Thyroid gland (tissue), 4 donors: Measurements from ENCODE around the gene GARIN5A. TPM values are rescaled to one million over a fixed set of nuclear protein-coding genes. Genes with fewer than 3 reads are reported as not detected.

Experiments used
- DNase-seq, 2 donors: peaks; one replicate each; pipeline ENCODE4 v3.0.0-alpha.2; 2019
- H3K27ac ChIP-seq, 3 donors: fragments of 200-600 bp; sonication (generic); 1 replicate in 2 of 3; 2 replicates in 1 of 3; pipeline ENCODE4 v1.5.1; 2016 to 2019; ENCODE audit warnings: mild to moderate bottlenecking in 1 of 3, moderate library complexity in 1 of 3
- H3K27me3 ChIP-seq: fragments of 200-600 bp; sonication (generic); one replicate; pipeline ENCODE4 v1.5.1; 2019
- H3K36me3 ChIP-seq, 2 donors: fragments of 200-600 bp; sonication (generic); one replicate each; pipeline ENCODE4 v1.5.1; 2016 to 2019
- H3K4me1 ChIP-seq, 2 donors: fragments of 200-600 bp; sonication (generic); one replicate each; pipeline ENCODE4 v1.5.1; 2017 to 2019
- H3K4me3 ChIP-seq, 3 donors: fragments of 200-600 bp; sonication (generic); replicated peaks in 1 of 3; 1 replicate in 2 of 3; 2 replicates in 1 of 3; pipeline ENCODE4 v1.5.1; 2016; ENCODE audit warnings: mild to moderate bottlenecking in 1 of 3
- H3K9me3 ChIP-seq: fragments of 200-600 bp; sonication (generic); one replicate; pipeline ENCODE4 v1.5.1; 2017
- CTCF ChIP-seq, 6 experiments: fragments of 200-600 bp in 3 of 6; fragments of 450-650 bp in 3 of 6; sonication (generic) in 3 of 6; IDR thresholded peaks; one replicate each; pipeline ENCODE4 v1.5.1; 2016 to 2019; ENCODE audit warnings: antibody characterized with exemption in 6 of 6, mild to moderate bottlenecking in 2 of 6, inconsistent platforms in 1 of 6, moderate library complexity in 1 of 6
- POLR2A ChIP-seq, 2 donors: fragments of 450-650 bp; IDR thresholded peaks; one replicate each; pipeline ENCODE4 v1.6.1; 2017; ENCODE audit warnings: antibody characterized with exemption in 2 of 2, mild to moderate bottlenecking in 2 of 2, moderate library complexity in 1 of 2
- WGBS, 2 donors: methylation state at CpG; one replicate each; pipeline ENCODE4 v1.1.5; 2017; 5-methylcytosine and 5-hydroxymethylcytosine counted together
- intact Hi-C: fragments of 100-400 bp; cut with DNase I; formaldehyde crosslinking; loops from one replicate; pipeline ENCODE4 v1.15.1; 2023
- total RNA-seq, 4 donors: library from RNA; depleted of rRNA; stranded (reverse); fragments of >200 nt; gene quantifications; one replicate each; pipeline ENCODE4 v1.2.3, GENCODE V29; 2016

GARIN5A gene
- total RNA-seq, 4 donors from 2014 or later, result 1.4 to 8.1 (median 5.0) TPM

- no peak overlapping the region for H3K27ac ChIP-seq
- H3K4me3 ChIP-seq, result no peak overlapping the region
- H3K36me3 ChIP-seq, result peaks cover 0 to 6% of the 10 kb centered on the region in 2 donors
- peaks cover 6 to 10% of the 10 kb centered on the region in 2 donors for H3K4me1 ChIP-seq
- TF ChIP-seq CTCF (IDR thresholded peaks at IDR 0.05) (no peak), POLR2A (IDR thresholded peaks at IDR 0.05) (no peak)
- intact Hi-C loops, result no loop called here
- DNase-seq, result no peak
- 81 to 82% methylated on average over 3 of the region's 3 CpGs for WGBS, 2 donors
- no peaks in the 10 kb centered on the region for H3K27me3 ChIP-seq
- H3K9me3 ChIP-seq, result no peaks in the 10 kb centered on the region
Measured at GRCh38 chr19:50508843-50509190, 32.2 kb upstream of the GARIN5A start.

- intact Hi-C loops, result no loop called here
- H3K4me3 ChIP-seq, result no peak overlapping the region
- no peak for DNase-seq
- H3K36me3 ChIP-seq, result peaks cover 0 to 6% of the 10 kb centered on the region in 2 donors
- no peak for TF ChIP-seq CTCF (IDR thresholded peaks at IDR 0.05)
- TF ChIP-seq POLR2A (IDR thresholded peaks at IDR 0.05), result no peak
- peaks cover 12 to 15% of the 10 kb centered on the region in 2 donors for H3K4me1 ChIP-seq
- H3K27ac ChIP-seq, result no peak overlapping the region
- 93 to 99% methylated on average over 5 to 8 of the region's 8 CpGs for WGBS, 2 donors
- no peaks in the 10 kb centered on the region for H3K9me3 ChIP-seq
- no peaks in the 10 kb centered on the region for H3K27me3 ChIP-seq
Measured at GRCh38 chr19:50507376-50507775, 30.7 kb upstream of the GARIN5A start.

GRCh38 chr19:50506700-50507099, 30.1 kb upstream of the GARIN5A start:
- intact Hi-C loops, result no loop called here
- no peak for DNase-seq
- H3K27me3 ChIP-seq, result no peaks in the 10 kb centered on the region
- TF ChIP-seq CTCF (IDR thresholded peaks at IDR 0.05) (no peak), POLR2A (IDR thresholded peaks at IDR 0.05) (no peak)
- peaks cover 17 to 20% of the 10 kb centered on the region in 2 donors for H3K4me1 ChIP-seq
- 92 to 97% methylated on average over 5 to 10 of the region's 10 CpGs for WGBS, 2 donors
- H3K36me3 ChIP-seq, result peaks cover 0 to 6% of the 10 kb centered on the region in 2 donors
- no peak overlapping the region for H3K27ac ChIP-seq
- no peak overlapping the region for H3K4me3 ChIP-seq
- H3K9me3 ChIP-seq, result no peaks in the 10 kb centered on the region

- DNase-seq, result no peak
- no peak overlapping the region for H3K4me3 ChIP-seq
- H3K36me3 ChIP-seq, result peaks cover 0 to 6% of the 10 kb centered on the region in 2 donors
- no peaks in the 10 kb centered on the region for H3K9me3 ChIP-seq
- H3K4me1 ChIP-seq, result peaks cover 23 to 26% of the 10 kb centered on the region in 2 donors
- H3K27ac ChIP-seq, result no peak overlapping the region
- no peaks in the 10 kb centered on the region for H3K27me3 ChIP-seq
- 93 to 94% methylated on average over 11 to 15 of the region's 30 CpGs for WGBS, 2 donors
- TF ChIP-seq POLR2A (IDR thresholded peaks at IDR 0.05), result no peak
- no peak for TF ChIP-seq CTCF (IDR thresholded peaks at IDR 0.05)
- intact Hi-C loops, result no loop called here
Measured at GRCh38 chr19:50505856-50506611, 29.4 kb upstream of the GARIN5A start.
